Panc1 (cell line): ENCODE data around the gene PRKACA. TPM values are rescaled to one million over a fixed set of nuclear protein-coding genes. Genes with fewer than 3 reads are reported as not detected.

Experiments used
- ATAC-seq: fragments of 200-7000 bp; cut with Tn5 transposase; 2 replicates; pipeline ENCODE4 v1.9.1; 2020; ENCODE audit warnings: mild to moderate bottlenecking, moderate library complexity
- BruUV-seq: library from RNA; stranded (reverse); fragments of 400-500 nt; replicated peaks from 2 replicates; lab custom pipeline; 2021; lab: Mats Ljungman, UMichigan
- CTCF ChIA-PET: fragments of 300-600 bp; sonication (Branson Sonifier 250); formaldehyde crosslinking; loops from one replicate; lab custom pipeline; 2022; ENCODE audit warnings: antibody characterized with exemption; lab: Charles Lee
- POLR2A ChIA-PET: fragments of 300-600 bp; sonication (Branson Sonifier 250); formaldehyde crosslinking; loops from one replicate; lab custom pipeline; 2022; ENCODE audit warnings: antibody characterized with exemption; lab: Charles Lee
- DNase-seq: peaks from one replicate; pipeline ENCODE4 v3.0.0-alpha.2; 2010; ENCODE audit warnings: low read depth, low spot score
- H3K27ac ChIP-seq: 2 replicates; pipeline ENCODE4 v1.5.1; 2011; ENCODE audit warnings: mild to moderate bottlenecking, low read length, inconsistent platforms
- H3K27me3 ChIP-seq: fragments of 200-500 bp; sonication (Bioruptor generic); 2 replicates; pipeline ENCODE4 v1.6.0; 2014; ENCODE audit warnings: low read length, inconsistent platforms; ENCODE audit not compliant: control insufficient read depth, insufficient read depth
- H3K36me3 ChIP-seq: fragments of 200-500 bp; sonication (Bioruptor generic); 2 replicates; pipeline ENCODE4 v1.5.1; 2014; ENCODE audit warnings: inconsistent platforms, mild to moderate bottlenecking, low read length, moderate library complexity; ENCODE audit not compliant: control insufficient read depth, insufficient read depth
- H3K4me1 ChIP-seq: 2 replicates; pipeline ENCODE4 v1.5.1; 2011; ENCODE audit warnings: inconsistent platforms, mild to moderate bottlenecking, low read length, moderate library complexity; ENCODE audit not compliant: control insufficient read depth, insufficient read depth
- H3K4me3 ChIP-seq, 2 experiments: 2 replicates each; pipeline ENCODE4 v1.5.1; 2011 to 2012; ENCODE audit warnings: low read depth in 2 of 2, low read length in 2 of 2, mild to moderate bottlenecking in 2 of 2, inconsistent platforms in 1 of 2, moderate library complexity in 1 of 2
- H3K9me3 ChIP-seq: fragments of 200-500 bp; sonication (Bioruptor generic); 2 replicates; pipeline ENCODE4 v1.5.1; 2014; ENCODE audit warnings: low read depth, mild to moderate bottlenecking, inconsistent platforms, low read length, moderate library complexity; ENCODE audit not compliant: control insufficient read depth, insufficient read depth
- POLR2AphosphoS5 ChIP-seq: IDR thresholded peaks from 2 replicates; pipeline ENCODE4 v1.6.1; 2012; ENCODE audit warnings: mild to moderate bottlenecking, low read depth, low read length, moderate library complexity
- SIN3A ChIP-seq: IDR thresholded peaks from 2 replicates; pipeline ENCODE4 v1.6.1; 2012; ENCODE audit warnings: low read depth, mild to moderate bottlenecking, low read length, moderate library complexity, borderline replicate concordance; ENCODE audit not compliant: insufficient read depth
- TCF7L2 ChIP-seq: IDR thresholded peaks from 2 replicates; pipeline ENCODE4 v1.6.1; 2011; ENCODE audit warnings: mild to moderate bottlenecking, low read depth, low read length, inconsistent platforms
- in situ Hi-C: cut with HindIII; loops from 2 replicates; pipeline ENCODE4 v1.10.0; 2016; ENCODE audit warnings: low sequenced_read_pairs, low pct_unique_long_range_greater_than_20kb
- intact Hi-C: fragments of 100-400 bp; cut with micrococcal nuclease; formaldehyde crosslinking; loops from one replicate; pipeline ENCODE4 v1.10.0; 2022; ENCODE audit not compliant: unreplicated experiment
- total RNA-seq: library from RNA; stranded (reverse); gene quantifications from one replicate; pipeline ENCODE4 v1.2.1, GENCODE V29; 2021; ENCODE audit not compliant: unreplicated experiment
- TF ChIP-seq, protein P1 (sequence below), 2 experiments: IDR thresholded peaks; 2 replicates each; pipeline ENCODE4 v1.6.1; 2011 to 2012; ENCODE audit warnings: low read depth in 2 of 2, control low read depth in 1 of 2, low read length in 1 of 2, mild to moderate bottlenecking in 1 of 2, moderate library complexity in 1 of 2; ENCODE audit not compliant: insufficient read depth in 1 of 2
- TF ChIP-seq, protein P2 (sequence below): fragments of 450-650 bp; IDR thresholded peaks from 2 replicates; pipeline ENCODE4 v1.5.1; 2017; ENCODE audit warnings: mild to moderate bottlenecking

PRKACA gene
- total RNA-seq, 1 experiment from 2014 or later, result 70.8 TPM

DNA sequence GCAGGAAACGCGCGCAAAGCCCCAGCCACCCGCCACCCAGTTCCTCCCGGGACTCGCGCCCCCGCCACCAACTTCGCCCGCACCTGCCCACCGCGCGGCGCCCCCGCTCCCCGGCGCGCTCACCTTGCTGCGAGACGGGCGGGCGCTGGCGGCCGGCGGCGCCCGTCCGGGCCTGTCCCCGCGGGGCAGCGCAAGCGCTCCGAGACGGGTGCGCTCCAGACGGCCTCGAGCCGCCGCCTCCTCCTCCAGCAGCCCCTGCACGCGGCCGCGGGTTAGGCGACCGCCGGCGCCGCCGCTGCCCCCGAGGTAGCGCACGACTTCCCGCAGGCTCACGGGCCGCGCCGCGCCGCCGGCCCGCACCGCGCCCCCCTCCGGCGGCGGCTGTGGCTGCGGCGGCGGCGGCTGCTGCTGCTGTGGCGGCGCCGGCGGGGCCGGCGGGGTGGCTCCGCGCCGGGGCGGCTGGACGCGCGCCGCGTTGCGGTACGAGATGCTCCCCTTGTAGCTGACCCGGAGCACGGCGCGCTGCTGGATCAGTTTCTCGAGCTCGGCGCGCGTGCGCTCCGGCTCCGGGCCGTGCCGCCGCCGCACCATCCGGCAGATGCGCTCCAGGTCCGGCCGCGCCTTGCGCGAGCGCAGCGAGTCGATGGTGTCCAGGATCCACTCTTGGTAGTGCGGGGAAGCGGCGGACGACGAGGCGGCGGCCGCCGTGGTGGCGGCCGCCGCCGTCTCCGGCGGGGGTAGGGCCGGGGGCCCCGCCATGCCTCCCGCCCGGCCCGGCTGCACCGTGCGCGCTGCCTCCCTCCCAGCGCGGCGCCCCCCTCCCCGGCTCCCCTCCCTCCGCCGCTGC is 27.7 kb downstream of the PRKACA start:
- DNase-seq (no peak), ATAC-seq (peak; percentile 44)
- peaks cover 4% of the 10 kb centered on the region for H3K4me1 ChIP-seq
- H3K36me3 ChIP-seq, result no peaks in the 10 kb centered on the region; the same call in 1 of the 2 replicates
- in situ Hi-C loops, result no loop called here
- ChIA-PET POLR2A (interaction anchor here (0.6 kb wide), 1 partner anchor 252 kb away, joined by 4 read pairs; no protein-coding TSS in a partner anchor), CTCF (interaction anchor here (0.7 kb wide), 1 partner anchor 24 kb away, joined by 7 read pairs; no protein-coding TSS in a partner anchor)
- no peak overlapping the region for H3K27ac ChIP-seq
- intact Hi-C loops, result no loop called here
- H3K27me3 ChIP-seq, result no peaks in the 10 kb centered on the region
- BruUV-seq, result no TSS peak
- peaks cover 3% of the 10 kb centered on the region; the same call in 1 of the 2 replicates for H3K9me3 ChIP-seq
- TF ChIP-seq, protein P1, sequence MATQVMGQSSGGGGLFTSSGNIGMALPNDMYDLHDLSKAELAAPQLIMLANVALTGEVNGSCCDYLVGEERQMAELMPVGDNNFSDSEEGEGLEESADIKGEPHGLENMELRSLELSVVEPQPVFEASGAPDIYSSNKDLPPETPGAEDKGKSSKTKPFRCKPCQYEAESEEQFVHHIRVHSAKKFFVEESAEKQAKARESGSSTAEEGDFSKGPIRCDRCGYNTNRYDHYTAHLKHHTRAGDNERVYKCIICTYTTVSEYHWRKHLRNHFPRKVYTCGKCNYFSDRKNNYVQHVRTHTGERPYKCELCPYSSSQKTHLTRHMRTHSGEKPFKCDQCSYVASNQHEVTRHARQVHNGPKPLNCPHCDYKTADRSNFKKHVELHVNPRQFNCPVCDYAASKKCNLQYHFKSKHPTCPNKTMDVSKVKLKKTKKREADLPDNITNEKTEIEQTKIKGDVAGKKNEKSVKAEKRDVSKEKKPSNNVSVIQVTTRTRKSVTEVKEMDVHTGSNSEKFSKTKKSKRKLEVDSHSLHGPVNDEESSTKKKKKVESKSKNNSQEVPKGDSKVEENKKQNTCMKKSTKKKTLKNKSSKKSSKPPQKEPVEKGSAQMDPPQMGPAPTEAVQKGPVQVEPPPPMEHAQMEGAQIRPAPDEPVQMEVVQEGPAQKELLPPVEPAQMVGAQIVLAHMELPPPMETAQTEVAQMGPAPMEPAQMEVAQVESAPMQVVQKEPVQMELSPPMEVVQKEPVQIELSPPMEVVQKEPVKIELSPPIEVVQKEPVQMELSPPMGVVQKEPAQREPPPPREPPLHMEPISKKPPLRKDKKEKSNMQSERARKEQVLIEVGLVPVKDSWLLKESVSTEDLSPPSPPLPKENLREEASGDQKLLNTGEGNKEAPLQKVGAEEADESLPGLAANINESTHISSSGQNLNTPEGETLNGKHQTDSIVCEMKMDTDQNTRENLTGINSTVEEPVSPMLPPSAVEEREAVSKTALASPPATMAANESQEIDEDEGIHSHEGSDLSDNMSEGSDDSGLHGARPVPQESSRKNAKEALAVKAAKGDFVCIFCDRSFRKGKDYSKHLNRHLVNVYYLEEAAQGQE (IDR thresholded peaks at IDR 0.05; ENCODE audit: insufficient read depth in 1 of 2, low read depth in 2 of 2, low read length in 1 of 2), result no peak
- TF ChIP-seq POLR2AphosphoS5 (no peak), SIN3A (no peak)
- TF ChIP-seq, protein P2, sequence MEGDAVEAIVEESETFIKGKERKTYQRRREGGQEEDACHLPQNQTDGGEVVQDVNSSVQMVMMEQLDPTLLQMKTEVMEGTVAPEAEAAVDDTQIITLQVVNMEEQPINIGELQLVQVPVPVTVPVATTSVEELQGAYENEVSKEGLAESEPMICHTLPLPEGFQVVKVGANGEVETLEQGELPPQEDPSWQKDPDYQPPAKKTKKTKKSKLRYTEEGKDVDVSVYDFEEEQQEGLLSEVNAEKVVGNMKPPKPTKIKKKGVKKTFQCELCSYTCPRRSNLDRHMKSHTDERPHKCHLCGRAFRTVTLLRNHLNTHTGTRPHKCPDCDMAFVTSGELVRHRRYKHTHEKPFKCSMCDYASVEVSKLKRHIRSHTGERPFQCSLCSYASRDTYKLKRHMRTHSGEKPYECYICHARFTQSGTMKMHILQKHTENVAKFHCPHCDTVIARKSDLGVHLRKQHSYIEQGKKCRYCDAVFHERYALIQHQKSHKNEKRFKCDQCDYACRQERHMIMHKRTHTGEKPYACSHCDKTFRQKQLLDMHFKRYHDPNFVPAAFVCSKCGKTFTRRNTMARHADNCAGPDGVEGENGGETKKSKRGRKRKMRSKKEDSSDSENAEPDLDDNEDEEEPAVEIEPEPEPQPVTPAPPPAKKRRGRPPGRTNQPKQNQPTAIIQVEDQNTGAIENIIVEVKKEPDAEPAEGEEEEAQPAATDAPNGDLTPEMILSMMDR, result peak; percentile 44; the same call in 1 of the 2 replicates
- H3K4me3 ChIP-seq, result peak overlapping the region; percentile 50 to 51

DNA sequence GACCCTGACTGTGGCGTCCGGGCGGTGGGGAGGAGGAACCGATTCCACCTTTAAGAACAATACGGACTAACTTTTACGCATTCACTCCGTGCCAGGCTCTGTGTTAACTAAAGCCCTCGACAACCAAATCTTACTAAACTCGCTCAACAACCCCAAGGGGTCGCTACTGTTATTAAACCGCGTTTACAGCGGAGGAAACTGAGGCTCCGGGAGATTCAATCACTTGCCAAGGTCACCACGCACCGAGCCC is 28.2 kb downstream of the PRKACA start:
- no peak for ATAC-seq
- H3K36me3 ChIP-seq, result no peaks in the 10 kb centered on the region; the same call in 1 of the 2 replicates
- in situ Hi-C loops, result no loop called here
- ChIA-PET CTCF (no interaction called here), POLR2A (no interaction called here)
- intact Hi-C loops, result no loop called here
- DNase-seq, result no peak
- peak overlapping the region; percentile 50 to 51 for H3K4me3 ChIP-seq
- peaks cover 4% of the 10 kb centered on the region for H3K4me1 ChIP-seq
- BruUV-seq, result no TSS peak
- H3K9me3 ChIP-seq, result peaks cover 3% of the 10 kb centered on the region; the same call in 1 of the 2 replicates
- no peak for TF ChIP-seq POLR2AphosphoS5
- TF ChIP-seq, protein P1 (IDR thresholded peaks at IDR 0.05; ENCODE audit: insufficient read depth in 1 of 2, low read depth in 2 of 2, low read length in 1 of 2), result no peak
- TF ChIP-seq, protein P2, result no peak
- TF ChIP-seq TCF7L2, result no peak
- no peak for TF ChIP-seq SIN3A
- no peak overlapping the region for H3K27ac ChIP-seq
- H3K27me3 ChIP-seq, result no peaks in the 10 kb centered on the region
